Measurements from ENCODE around the gene ZNF202.

The ZNF202 gene

GRCh38 chr11:123682696-123683410 is 58.6 kb downstream of the ZNF202 start:
- Histone ChIP-seq H3K9me2 (replicated peaks; ENCODE audit: insufficient read depth, low read length) (no peaks in the 10 kb centered on the region), H3K9me3 (replicated peaks; ENCODE audit: insufficient read depth, low read length) (no peaks in the 10 kb centered on the region), H3K9ac (ENCODE audit: low read length) (no peak overlapping the region), H3K4me2 (ENCODE audit: low read depth, low read length) (no peak overlapping the region), H3F3A (ENCODE audit: insufficient read depth, low read length) (no peaks in the 10 kb centered on the region), H3K4me1 (ENCODE audit: low read length) (no peaks in the 10 kb centered on the region), H4K20me1 (ENCODE audit: insufficient read depth, low read length) (no peaks in the 10 kb centered on the region), H3K4me3 (ENCODE audit: low read length) (no peak overlapping the region), H3K27ac (ENCODE audit: low read length) (no peak overlapping the region), H3K36me3 (replicated peaks; ENCODE audit: insufficient read depth, low read length) (no peaks in the 10 kb centered on the region), H3K79me2 (ENCODE audit: low read length) (no peaks in the 10 kb centered on the region), H3K27me3 (replicated peaks; ENCODE audit: insufficient read depth, low read length) (no peaks in the 10 kb centered on the region), H2AFZ (ENCODE audit: low read length) (no peak overlapping the region)
- no peak for DNase-seq
- TF ChIP-seq CTCF (IDR thresholded peaks at IDR 0.05; ENCODE audit: low read length) (no peak), EZH2phosphoT487 (IDR thresholded peaks at IDR 0.05; ENCODE audit: low read length) (no peak), EZH2 (optimal IDR thresholded peaks at IDR 0.05; ENCODE audit: low read depth, low read length) (no peak)

DNA sequence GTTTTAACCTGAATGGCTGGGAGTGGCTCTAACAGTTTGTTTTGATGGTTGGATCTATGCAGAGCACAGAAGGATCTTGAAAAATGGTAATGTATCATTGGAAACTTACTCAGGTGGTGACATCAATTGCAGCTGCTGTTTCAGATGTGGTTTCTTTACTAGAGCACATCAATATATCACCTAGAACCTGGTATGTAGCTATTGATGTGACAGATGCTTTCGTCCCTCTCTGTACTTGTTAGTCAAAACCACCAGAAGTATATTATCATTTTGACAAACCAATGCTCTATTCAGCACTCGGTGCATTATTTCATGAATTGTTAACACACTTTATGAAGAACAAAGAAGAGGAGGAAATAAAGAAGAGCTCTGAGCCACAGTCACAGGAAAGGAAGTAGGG is 60.4 kb downstream of the ZNF202 start:
- Histone ChIP-seq H3K4me3 (ENCODE audit: low read length) (no peak overlapping the region), H3K9me3 (replicated peaks; ENCODE audit: insufficient read depth, low read length) (no peaks in the 10 kb centered on the region), H3K27ac (ENCODE audit: low read length) (no peak overlapping the region), H3F3A (ENCODE audit: insufficient read depth, low read length) (no peaks in the 10 kb centered on the region), H3K27me3 (replicated peaks; ENCODE audit: insufficient read depth, low read length) (no peaks in the 10 kb centered on the region), H3K9ac (ENCODE audit: low read length) (no peak overlapping the region), H4K20me1 (ENCODE audit: insufficient read depth, low read length) (no peaks in the 10 kb centered on the region), H3K36me3 (replicated peaks; ENCODE audit: insufficient read depth, low read length) (no peaks in the 10 kb centered on the region), H3K9me2 (replicated peaks; ENCODE audit: insufficient read depth, low read length) (no peaks in the 10 kb centered on the region), H3K4me2 (ENCODE audit: low read depth, low read length) (no peak overlapping the region), H2AFZ (ENCODE audit: low read length) (no peak overlapping the region), H3K79me2 (ENCODE audit: low read length) (no peaks in the 10 kb centered on the region), H3K4me1 (ENCODE audit: low read length) (no peaks in the 10 kb centered on the region)
- DNase-seq = no peak
- TF ChIP-seq EZH2 (optimal IDR thresholded peaks at IDR 0.05; ENCODE audit: low read depth, low read length) = no peak

DNA sequence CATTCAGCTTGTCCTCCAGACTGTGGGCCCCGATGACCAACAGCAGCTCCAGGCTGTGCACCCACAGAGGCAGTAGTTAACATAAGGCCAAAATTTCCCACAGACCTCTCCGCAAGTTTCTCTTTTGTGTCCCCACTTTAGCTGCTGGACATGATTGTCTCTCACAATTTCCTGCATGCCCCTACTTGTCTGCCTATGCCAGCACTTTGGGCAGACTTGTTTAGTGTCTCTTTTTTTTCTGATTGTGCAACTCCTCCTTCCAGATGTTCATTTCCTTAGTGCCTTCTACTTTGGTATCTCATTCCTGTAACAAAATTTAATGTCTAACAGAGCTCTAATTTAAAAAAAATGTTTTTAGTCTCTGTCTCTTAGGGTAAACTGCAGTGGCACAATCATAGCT is 63.2 kb downstream of the ZNF202 start:
- no peaks in the 10 kb centered on the region for H3F3A ChIP-seq (ENCODE audit: insufficient read depth, low read length)
- H3K27ac ChIP-seq (ENCODE audit: low read length) = no peak overlapping the region
- H3K9me2 ChIP-seq (replicated peaks; ENCODE audit: insufficient read depth, low read length) = no peaks in the 10 kb centered on the region
- H3K79me2 ChIP-seq (ENCODE audit: low read length) = no peaks in the 10 kb centered on the region
- no peak overlapping the region for H3K9ac ChIP-seq (ENCODE audit: low read length)
- no peaks in the 10 kb centered on the region for H3K36me3 ChIP-seq (replicated peaks; ENCODE audit: insufficient read depth, low read length)
- no peaks in the 10 kb centered on the region for H3K9me3 ChIP-seq (replicated peaks; ENCODE audit: insufficient read depth, low read length)
- no peaks in the 10 kb centered on the region for H4K20me1 ChIP-seq (ENCODE audit: insufficient read depth, low read length)
- DNase-seq = no peak
- H3K4me2 ChIP-seq (ENCODE audit: low read depth, low read length) = no peak overlapping the region
- no peak for TF ChIP-seq EZH2 (optimal IDR thresholded peaks at IDR 0.05; ENCODE audit: low read depth, low read length)
- TF ChIP-seq EZH2phosphoT487 (IDR thresholded peaks at IDR 0.05; ENCODE audit: low read length) = no peak
- TF ChIP-seq CTCF (IDR thresholded peaks at IDR 0.05; ENCODE audit: low read length) = no peak
- H3K27me3 ChIP-seq (replicated peaks; ENCODE audit: insufficient read depth, low read length) = no peaks in the 10 kb centered on the region
- no peak overlapping the region for H3K4me3 ChIP-seq (ENCODE audit: low read length)
- H3K4me1 ChIP-seq (ENCODE audit: low read length) = no peaks in the 10 kb centered on the region
- no peak overlapping the region for H2AFZ ChIP-seq (ENCODE audit: low read length)

- DNase-seq = no peak
- Histone ChIP-seq H2AFZ (ENCODE audit: low read length) (no peak overlapping the region), H3K9me3 (replicated peaks; ENCODE audit: insufficient read depth, low read length) (no peaks in the 10 kb centered on the region), H3F3A (ENCODE audit: insufficient read depth, low read length) (no peaks in the 10 kb centered on the region), H4K20me1 (ENCODE audit: insufficient read depth, low read length) (no peaks in the 10 kb centered on the region), H3K79me2 (ENCODE audit: low read length) (no peaks in the 10 kb centered on the region), H3K9ac (ENCODE audit: low read length) (no peak overlapping the region), H3K4me2 (ENCODE audit: low read depth, low read length) (no peak overlapping the region), H3K36me3 (replicated peaks; ENCODE audit: insufficient read depth, low read length) (no peaks in the 10 kb centered on the region), H3K9me2 (replicated peaks; ENCODE audit: insufficient read depth, low read length) (no peaks in the 10 kb centered on the region), H3K4me1 (ENCODE audit: low read length) (no peaks in the 10 kb centered on the region), H3K4me3 (ENCODE audit: low read length) (no peak overlapping the region), H3K27ac (ENCODE audit: low read length) (no peak overlapping the region), H3K27me3 (replicated peaks; ENCODE audit: insufficient read depth, low read length) (no peaks in the 10 kb centered on the region)
- TF ChIP-seq EZH2phosphoT487 (IDR thresholded peaks at IDR 0.05; ENCODE audit: low read length) (no peak), EZH2 (optimal IDR thresholded peaks at IDR 0.05; ENCODE audit: low read depth, low read length) (no peak), CTCF (IDR thresholded peaks at IDR 0.05; ENCODE audit: low read length) (no peak)
Measured at GRCh38 chr11:123677510-123677909, 64.0 kb downstream of the ZNF202 start.

All from MM.1S (cell line).